IPS DF 6.9 (cell line): ENCODE data around the gene CTSD.
A peak's percentile ranks its signal among the peaks of the same experiment; 100 is the strongest.

ENCODE experiments used
- DNase-seq: peaks from one replicate; pipeline ENCODE4 v3.0.0-alpha.2; 2013; ENCODE audit warnings: low read depth, low spot score
- H3K27ac ChIP-seq: one replicate; pipeline ENCODE4 v1.5.1; 2013; ENCODE audit warnings: low read length, control low read depth
- H3K27me3 ChIP-seq: 2 replicates; pipeline ENCODE4 v1.6.1; 2013; ENCODE audit warnings: mild to moderate bottlenecking, low read length; ENCODE audit not compliant: control insufficient read depth, insufficient read depth
- H3K36me3 ChIP-seq: 2 replicates; pipeline ENCODE4 v1.6.1; 2013; ENCODE audit warnings: low read length; ENCODE audit not compliant: control insufficient read depth, insufficient read depth
- H3K4me1 ChIP-seq: 2 replicates; pipeline ENCODE4 v1.6.1; 2013; ENCODE audit warnings: low read length; ENCODE audit not compliant: control insufficient read depth, insufficient read depth
- H3K4me3 ChIP-seq: 2 replicates; pipeline ENCODE4 v1.5.1; 2013; ENCODE audit warnings: mild to moderate bottlenecking, low read length
- H3K9me3 ChIP-seq: 2 replicates; pipeline ENCODE4 v1.6.1; 2013; ENCODE audit warnings: low read length, inconsistent platforms; ENCODE audit not compliant: control insufficient read depth, insufficient read depth
- WGBS: extraction: QIAGEN DNeasy Blood & Tissue Kit; methylation state at CpG from one replicate; pipeline ENCODE4 v1.1.7; 2013; ENCODE audit warnings: mixed read lengths, missing lambda C conversion rate; ENCODE audit not compliant: insufficient read length, insufficient coverage; 5-methylcytosine and 5-hydroxymethylcytosine counted together

CTSD gene

DNA sequence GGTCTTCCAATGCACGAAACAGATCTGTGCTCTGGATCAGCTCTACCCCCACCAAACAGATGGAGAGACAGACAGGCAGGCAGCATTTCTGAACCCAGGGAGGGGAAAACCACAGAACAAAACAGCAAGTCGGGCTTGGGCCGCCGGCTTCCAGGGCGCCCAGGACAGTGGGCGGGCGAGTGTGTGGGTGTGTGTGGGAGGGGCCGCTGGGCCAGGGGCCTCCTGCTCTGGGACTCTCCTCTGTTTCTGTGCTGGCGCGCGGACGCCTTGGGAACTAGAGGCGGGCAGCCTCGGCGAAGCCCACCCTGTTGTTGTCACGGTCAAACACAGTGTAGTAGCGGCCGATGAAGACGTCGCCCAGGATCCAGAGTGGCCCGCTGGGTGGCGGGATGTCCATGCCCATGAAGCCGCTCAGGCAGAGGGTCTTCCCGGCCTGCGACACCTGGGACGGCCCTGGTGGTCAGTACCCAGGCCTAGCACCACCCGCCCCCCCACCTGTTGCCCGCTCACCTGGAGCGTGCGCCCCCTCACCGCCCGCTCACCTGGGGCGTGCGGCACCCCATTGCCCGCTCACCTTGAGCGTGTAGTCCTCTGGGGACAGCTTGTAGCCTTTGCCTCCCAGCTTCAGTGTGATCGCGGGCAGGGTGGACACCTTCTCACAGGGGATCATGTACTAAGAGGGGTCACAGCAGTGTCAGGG lies 10.3 kb downstream of the CTSD start:
- H3K36me3 ChIP-seq = peaks cover 16% of the 10 kb centered on the region
- DNase-seq = no peak
- H3K27me3 ChIP-seq = peaks cover 10% of the 10 kb centered on the region; the same call in 1 of the 2 replicates
- H3K9me3 ChIP-seq = no peaks in the 10 kb centered on the region
- H3K27ac ChIP-seq = no peak overlapping the region
- no peak overlapping the region for H3K4me3 ChIP-seq
- WGBS = no CpG with 5 or more reads among the region's 38 CpGs
- no peaks in the 10 kb centered on the region; the same call in 1 of the 2 replicates for H3K4me1 ChIP-seq

DNA sequence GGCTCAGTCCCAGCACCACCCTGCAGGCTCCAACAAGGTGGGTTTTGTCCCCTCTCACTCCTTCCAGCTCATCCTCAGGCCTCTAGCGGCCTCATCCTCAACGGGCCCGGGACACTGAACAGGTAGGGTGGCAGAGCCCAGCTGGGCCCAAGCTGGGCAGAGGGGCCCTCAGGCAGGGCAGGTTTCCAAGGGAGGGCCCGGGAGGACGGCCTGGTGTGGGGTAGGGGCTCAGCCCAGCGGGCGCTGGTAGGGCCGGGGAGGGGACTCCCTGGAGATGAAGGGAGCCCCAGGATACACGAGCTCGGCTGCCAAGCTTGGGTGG lies 10.9 kb downstream of the CTSD start:
- no CpG with 5 or more reads among the region's 10 CpGs for WGBS
- Histone ChIP-seq H3K27ac (no peak overlapping the region), H3K9me3 (no peaks in the 10 kb centered on the region), H3K27me3 (peaks cover 14% of the 10 kb centered on the region), H3K4me1 (peaks cover 2% of the 10 kb centered on the region; the same call in 1 of the 2 replicates), H3K4me3 (no peak overlapping the region), H3K36me3 (peaks cover 16% of the 10 kb centered on the region)
- no peak for DNase-seq

DNA sequence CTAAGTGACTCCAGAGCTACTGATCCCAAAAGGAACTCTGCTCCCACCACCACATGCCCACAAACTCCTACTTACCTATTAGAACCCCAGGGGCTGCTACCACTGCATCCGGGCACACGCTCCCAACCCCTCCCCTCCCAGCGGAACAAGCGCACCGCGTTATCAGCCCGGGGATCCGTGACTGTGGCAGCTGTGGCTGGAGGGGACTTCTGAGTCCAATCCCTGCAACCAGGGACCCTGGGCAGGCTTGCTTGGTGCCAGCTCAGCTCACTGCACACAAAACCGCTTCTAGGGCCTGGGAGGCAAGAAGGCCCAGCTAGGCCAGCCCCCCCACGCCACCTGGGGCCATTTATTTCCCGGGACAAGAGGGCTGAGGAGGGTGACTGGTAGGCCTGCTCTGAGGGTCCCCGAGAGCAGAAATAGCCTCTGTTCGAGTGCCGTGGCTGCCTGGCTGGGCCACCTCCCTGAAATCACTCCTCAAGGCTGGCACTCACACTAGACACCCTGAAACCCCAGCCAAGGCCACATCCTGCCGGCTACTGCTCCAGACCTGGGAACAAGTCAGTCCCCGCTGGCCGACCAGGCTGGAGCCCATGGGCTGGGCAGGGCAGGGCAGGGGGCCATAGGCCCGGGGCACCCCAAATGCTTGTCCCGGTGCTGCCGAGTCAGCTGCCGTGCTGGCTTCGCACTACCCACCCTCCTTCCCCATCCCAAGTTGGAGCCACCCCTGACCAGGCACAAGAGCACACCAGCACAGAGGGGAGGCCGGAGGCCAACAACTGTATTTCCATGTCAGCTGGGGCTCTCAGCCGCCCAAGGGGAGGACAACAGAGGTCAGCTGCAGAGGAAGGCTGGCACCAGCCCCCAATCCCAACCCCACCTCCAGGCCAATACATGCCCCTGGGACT lies 11.5 kb downstream of the CTSD start:
- H3K36me3 ChIP-seq = peaks cover 15% of the 10 kb centered on the region
- WGBS = no CpG with 5 or more reads among the region's 24 CpGs
- H3K4me1 ChIP-seq = peaks cover 2% of the 10 kb centered on the region; the same call in 1 of the 2 replicates

DNA sequence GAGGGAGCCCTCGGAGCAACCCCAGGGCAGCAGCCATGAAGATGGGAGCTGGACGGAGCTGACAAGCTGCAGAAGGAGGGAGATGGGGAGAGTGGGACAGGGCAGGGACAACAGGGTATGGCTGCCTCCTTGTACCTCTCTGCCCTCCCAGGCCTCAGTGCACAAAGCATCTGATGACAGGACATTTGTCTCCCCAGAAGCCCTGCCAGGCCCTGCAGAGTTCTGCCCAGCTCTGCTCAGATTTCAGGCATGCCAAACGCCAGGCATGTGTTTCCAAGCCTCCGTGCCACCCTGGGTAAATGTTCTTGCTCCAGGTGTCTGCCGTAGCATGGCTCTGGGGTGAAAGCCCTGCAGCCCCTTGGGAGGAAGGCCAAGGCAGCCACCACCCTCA lies 12.2 kb downstream of the CTSD start:
- H3K4me3 ChIP-seq = no peak overlapping the region
- no peaks in the 10 kb centered on the region for H3K9me3 ChIP-seq
- peaks cover 2% of the 10 kb centered on the region; the same call in 1 of the 2 replicates for H3K4me1 ChIP-seq
- no CpG with 5 or more reads among the region's 5 CpGs for WGBS
- H3K27me3 ChIP-seq = peaks cover 14% of the 10 kb centered on the region
- peaks cover 8% of the 10 kb centered on the region for H3K36me3 ChIP-seq
- no peak overlapping the region for H3K27ac ChIP-seq
- DNase-seq = no peak

More for the DNA sequence above, 11.5 kb downstream of the CTSD start:
- H3K9me3 ChIP-seq = no peaks in the 10 kb centered on the region
- H3K27me3 ChIP-seq = peaks cover 14% of the 10 kb centered on the region
- H3K27ac ChIP-seq = no peak overlapping the region
- no peak for DNase-seq
- no peak overlapping the region for H3K4me3 ChIP-seq

DNA sequence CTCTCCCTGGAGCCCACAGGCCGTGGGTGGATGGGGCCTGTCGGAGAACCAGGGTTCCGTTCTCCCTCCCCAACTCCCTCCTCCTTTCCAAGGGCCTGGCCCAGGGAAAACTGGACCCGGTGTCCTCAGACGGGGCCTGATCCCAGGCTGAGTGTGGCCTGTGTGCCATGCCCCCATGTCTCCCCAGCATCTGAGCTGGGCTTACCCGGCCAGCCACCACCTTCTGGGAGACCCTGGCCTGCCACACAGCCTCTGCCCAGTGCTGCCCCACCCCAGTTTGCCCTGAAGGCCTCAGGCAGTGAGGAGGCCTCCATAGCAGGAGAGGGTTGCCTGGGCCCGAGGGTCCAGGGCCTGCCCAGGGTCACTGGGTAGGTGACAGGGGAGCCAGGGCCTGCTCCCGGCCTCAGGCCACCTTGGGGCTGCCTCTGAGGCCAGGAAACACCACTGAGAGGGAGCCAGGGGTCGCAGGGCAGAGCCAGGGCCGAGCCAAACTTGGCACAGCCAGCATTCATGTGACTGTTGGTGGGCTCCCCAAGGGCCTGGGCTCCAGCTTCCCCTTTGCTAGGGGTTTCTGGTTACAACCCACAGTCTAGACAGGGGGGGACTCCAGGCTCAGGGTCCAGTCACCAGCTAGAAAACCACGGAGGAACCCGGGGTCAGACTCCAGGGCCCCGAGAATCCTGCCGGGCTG lies 12.7 kb downstream of the CTSD start:
- Histone ChIP-seq H3K36me3 (peaks cover 7% of the 10 kb centered on the region), H3K27me3 (peaks cover 14% of the 10 kb centered on the region), H3K4me1 (peaks cover 2% of the 10 kb centered on the region; the same call in 1 of the 2 replicates), H3K27ac (no peak overlapping the region), H3K9me3 (no peaks in the 10 kb centered on the region), H3K4me3 (no peak overlapping the region)
- no CpG with 5 or more reads among the region's 14 CpGs for WGBS
- no peak for DNase-seq

DNA sequence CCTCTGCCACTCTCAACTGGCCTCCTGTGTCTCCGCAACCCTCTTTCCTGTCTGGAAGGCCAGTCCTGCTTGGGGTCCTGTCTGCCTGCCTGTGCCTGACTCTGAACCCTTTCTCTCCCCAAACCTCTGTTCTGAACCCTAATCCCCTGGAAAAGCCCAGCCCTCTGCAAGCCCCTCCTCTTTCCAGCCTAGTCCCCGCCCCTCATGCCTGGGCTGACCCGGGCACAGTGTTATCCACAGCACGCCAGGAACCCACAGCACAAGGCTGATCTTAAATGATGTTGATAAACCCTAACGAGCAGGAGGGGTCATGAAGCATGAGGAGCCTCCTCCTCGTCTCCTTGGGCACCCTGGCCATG lies 13.3 kb downstream of the CTSD start, which contains the start of gene IFITM10:
IFITM10 (minus strand) TSS at position 115 of the 359 bp plus-strand sequence. CDS start 153 bp downstream, outside the sequence.
- WGBS = no CpG with 5 or more reads among the region's 6 CpGs
- Histone ChIP-seq H3K4me3 (no peak within 1 kb of the TSS), H3K36me3 (peaks cover 3% of the 10 kb centered on the region), H3K4me1 (peaks cover 2% of the 10 kb centered on the region; the same call in 1 of the 2 replicates), H3K27me3 (peaks cover 14% of the 10 kb centered on the region), H3K9me3 (no peaks in the 10 kb centered on the region), H3K27ac (no peak within 1 kb of the TSS)
- no peak for DNase-seq

DNA sequence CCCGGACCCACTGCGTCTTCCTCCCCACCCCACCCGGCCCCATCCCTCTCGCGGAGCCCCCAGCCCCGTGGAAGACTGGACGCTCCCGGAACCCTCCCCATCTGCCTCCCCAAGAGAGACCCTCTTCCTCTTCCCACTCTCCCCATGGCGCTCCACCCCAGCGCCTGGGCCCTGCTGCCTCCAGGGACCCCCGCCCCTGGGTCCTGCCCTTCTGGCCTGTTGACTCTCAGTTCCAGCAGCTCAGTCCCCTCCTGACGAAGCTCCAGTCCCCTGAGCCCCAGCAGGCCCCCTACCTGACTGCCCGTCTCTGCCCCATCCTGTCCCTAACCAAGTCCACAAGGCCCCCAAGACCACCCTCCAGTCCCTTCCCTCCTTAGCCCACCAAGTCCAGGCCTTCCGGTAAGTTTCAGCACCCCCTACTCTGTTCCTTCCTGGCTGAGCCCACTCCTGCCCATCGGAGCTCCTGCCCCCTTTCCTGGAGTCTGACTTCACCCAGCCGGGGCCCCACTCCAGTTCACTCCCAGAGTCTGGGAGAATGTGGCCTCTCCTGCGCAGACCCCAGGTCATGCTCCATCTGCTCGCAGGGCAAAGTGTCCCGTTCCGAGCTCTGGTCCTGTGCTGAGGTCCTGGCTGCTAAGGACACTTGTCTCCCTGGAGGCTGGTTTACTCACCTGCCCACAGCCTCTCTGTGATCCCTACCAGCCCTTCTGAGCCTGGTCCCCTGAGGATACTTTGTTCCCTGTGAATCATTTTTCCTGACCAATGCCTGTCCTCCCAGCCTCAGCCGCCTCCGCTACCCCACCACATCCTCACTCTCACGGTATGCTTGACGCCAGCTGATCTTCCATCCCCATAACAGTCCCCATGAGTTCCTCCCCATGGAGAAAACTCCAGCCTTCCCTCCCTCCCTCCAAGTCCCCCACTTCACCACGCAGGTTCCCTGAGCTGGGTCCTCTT lies 14.1 kb downstream of the CTSD start:
- WGBS = no CpG with 5 or more reads among the region's 25 CpGs
- H3K36me3 ChIP-seq = peaks cover 3% of the 10 kb centered on the region; the same call in 1 of the 2 replicates
- no peak overlapping the region for H3K27ac ChIP-seq
- peaks cover 14% of the 10 kb centered on the region for H3K27me3 ChIP-seq
- H3K9me3 ChIP-seq = no peaks in the 10 kb centered on the region
- H3K4me3 ChIP-seq = peak overlapping the region; percentile 37; the same call in 1 of the 2 replicates
- DNase-seq = no peak
- H3K4me1 ChIP-seq = peaks cover 2% of the 10 kb centered on the region; the same call in 1 of the 2 replicates

DNA sequence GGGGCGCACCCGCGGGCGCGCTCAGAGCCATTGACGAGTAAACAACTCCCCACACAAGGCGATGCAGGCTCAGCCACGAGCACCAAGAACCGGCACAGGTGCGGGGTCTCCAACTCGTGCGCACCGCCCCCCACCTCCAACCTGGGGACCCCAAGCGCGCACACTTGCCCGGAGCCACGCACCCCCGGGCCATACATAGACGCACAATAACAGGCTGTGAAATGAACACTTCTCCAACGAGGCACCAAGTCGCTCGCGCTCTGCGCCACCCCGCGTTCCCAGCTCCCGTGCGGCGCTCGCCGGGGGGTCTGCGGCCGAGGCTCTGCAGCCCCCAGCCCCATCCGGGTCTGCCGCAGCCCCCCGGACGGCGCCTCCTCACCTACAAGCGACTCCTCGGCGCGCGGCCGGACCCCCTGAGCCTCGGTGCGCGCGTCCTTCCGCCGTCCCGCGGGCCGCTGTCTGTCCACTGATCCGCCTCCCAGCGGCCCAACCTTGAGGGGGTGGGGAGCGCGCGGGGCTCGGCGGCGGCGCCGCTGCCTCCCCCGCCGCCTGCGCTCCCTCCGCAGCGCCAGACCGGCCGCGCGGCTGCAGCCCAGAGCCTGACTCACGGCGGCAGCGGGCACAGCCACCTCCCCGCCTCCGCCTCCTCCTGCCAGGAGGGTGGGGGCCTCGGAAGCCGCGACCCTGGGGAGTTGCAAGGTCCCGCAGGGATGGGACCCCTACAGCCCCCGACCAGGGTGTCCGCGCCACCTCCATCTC lies 14.9 kb downstream of the CTSD start:
- no peak for DNase-seq
- peaks cover 3% of the 10 kb centered on the region; the same call in 1 of the 2 replicates for H3K36me3 ChIP-seq
- H3K27ac ChIP-seq = no peak overlapping the region
- peak overlapping the region; percentile 37; the same call in 1 of the 2 replicates for H3K4me3 ChIP-seq
- WGBS = no CpG with 5 or more reads among the region's 84 CpGs
- H3K9me3 ChIP-seq = no peaks in the 10 kb centered on the region
- peaks cover 2% of the 10 kb centered on the region; the same call in 1 of the 2 replicates for H3K4me1 ChIP-seq
- H3K27me3 ChIP-seq = peaks cover 14% of the 10 kb centered on the region
